Activated T-cell treated with anti-CD3 and anti-CD28 coated beads for 4 hours (primary cell): ENCODE results near the gene MDN1.
"Not testable (repeated sequence)": the region's sequence is repeated elsewhere in the genome, so short reads cannot be mapped to it uniquely, and the experiment has no call there.

Experiments used
- DNase-seq: peaks from one replicate; pipeline ENCODE4 v3.0.0-alpha.2; 2020

Gene MDN1

DNA sequence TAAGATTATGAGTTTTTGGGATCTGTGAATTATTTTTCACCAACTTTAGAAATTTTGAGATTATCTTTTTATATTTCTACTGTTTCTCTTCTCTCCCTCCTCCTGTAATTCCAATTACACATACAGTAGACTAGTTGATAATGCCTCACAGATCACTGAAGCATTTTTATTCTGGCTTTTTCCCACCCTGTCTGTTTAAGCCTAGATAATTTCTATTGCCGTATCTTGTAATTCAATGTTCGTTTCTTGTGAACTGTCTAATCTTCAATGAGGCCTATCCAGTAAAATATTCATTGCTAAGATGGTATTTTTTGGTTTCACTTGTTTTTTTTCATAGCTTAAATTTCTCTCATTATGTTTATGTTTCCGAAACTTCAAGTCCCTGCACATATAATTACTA lies 12.0 kb downstream of the MDN1 start:
- DNase-seq: no peak

DNA sequence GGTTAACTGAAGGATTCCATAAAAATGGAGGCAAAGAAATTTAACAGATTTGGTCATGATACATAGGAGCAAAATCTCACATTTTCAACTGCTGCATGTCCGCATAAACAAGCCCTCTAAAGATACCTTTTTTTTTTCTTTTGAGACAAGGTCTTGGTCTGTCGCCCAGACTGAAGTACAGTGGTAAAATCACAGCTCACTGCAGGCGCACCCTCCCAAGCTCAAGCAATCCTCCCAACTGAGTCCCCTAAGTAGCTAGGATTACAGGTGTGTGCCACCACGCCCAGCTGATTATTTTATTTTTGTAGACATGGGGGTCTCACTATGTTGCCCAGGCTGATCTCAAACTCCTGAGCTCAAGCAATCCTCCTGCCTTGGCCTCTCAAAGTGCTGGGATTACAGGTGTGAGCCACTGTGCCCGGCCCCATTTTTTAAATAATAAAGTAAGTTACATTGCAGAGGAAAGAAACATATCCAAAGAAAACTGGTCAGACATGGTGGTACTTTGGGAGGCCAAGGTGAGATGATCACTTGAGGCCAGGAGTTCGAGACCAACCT lies 13.7 kb downstream of the MDN1 start:
- no peak for DNase-seq

DNA sequence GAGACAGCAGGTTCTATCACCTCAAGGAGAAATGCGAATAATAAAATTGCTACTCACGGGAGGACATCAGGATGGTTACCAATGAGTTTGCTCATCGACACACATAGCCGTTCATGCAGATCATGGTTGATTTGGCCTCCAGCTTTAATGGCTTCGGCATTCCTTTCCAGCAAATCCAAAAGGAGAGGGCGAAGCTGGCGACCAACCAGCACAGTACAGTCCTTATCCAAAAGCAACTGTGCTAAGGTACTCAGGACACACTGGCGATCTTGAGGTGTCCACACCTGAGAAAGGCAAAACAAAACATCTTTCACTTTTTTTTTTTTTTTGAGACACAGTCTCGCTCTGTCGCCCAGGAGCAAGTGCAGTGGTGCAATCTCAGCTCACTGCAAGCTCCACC lies 16.3 kb downstream of the MDN1 start:
- no peak for DNase-seq

- DNase-seq: no peak
Measured at GRCh38 chr6:89799756-89800155, 19.8 kb downstream of the MDN1 start.

- no peak for DNase-seq
Measured at GRCh38 chr6:89799096-89799495, 20.5 kb downstream of the MDN1 start.

DNA sequence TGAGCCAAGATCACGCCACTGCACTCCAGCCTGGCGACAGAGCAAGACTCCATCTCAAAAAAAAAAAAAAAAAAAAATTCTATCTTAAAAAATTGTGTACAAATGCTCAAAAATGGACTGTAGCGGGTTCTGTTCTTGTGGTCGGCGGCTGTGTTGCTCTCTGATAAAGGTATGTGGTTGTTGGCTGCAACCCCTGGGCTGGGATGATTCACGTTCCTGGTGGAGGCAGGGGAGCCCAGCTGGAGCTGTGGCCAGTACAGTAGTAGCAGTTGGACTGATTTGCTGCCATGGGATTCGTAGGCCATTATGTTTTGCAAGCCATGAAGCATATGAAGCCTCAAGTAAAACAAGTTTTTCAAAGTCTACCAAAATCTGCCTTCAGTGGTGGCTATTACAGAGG lies 22.3 kb downstream of the MDN1 start:
- no peak for DNase-seq

DNA sequence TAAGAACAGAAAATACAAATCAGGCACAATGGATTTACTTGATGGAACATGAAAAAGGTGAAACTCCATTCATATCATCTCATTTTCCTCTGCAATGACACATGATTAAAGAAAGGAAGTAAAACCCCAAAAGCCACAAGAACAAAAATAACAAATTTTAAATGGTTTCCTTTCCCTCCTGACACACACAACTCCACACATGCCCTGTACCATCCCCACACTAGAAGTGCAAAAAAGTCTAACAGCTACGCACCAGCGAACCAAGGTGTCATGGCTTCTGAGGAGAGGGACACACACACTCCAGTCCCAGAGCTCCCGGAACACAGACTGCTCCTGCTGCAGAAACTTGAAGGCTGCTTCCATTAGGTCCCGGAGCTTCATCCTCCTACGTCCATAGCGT lies 25.3 kb downstream of the MDN1 start:
- DNase-seq: no peak

DNA sequence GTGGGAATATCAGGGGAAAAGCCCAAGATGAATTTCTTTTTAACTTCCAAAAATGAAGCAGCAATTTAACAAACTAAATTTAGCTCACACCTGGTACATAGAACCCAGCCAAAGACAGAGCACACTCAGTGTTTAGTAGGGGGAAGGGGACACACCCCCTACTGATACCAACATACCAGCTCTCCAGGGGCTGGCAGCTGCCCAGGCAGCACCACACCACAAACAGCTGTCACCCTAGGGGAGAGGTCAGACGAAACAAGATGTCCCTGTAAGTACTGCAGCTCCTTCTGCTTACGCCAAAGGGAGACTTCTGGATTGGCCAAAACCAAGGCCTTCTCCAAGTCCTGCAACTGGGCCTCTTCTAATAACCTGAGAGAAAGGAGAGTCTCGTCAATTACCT lies 26.0 kb downstream of the MDN1 start:
- DNase-seq: no peak

DNA sequence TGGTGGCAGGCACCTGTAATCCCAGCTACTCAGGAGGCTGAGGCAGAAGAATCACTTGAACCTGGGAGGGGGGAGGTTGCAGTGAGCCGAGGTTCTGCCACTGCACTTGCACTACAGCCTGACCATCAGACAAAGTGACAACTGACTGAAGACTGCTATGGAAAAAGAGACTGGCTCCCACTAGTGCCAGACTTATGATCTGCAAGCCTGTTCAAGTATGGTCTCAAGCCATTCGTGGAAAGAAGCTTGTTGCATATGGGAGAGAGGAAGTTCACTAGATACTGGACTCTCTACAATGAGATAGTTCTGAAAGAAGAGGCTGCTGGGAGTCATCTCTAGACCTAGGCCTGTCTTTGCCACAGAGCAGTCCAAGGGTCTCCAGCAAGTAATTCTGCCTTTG lies 26.7 kb downstream of the MDN1 start:
- no peak for DNase-seq

- no peak for DNase-seq
Measured at GRCh38 chr6:89790403-89790802, 29.2 kb downstream of the MDN1 start.

GRCh38 chr6:89789980-89790379 lies 29.6 kb downstream of the MDN1 start:
- no peak for DNase-seq

DNA sequence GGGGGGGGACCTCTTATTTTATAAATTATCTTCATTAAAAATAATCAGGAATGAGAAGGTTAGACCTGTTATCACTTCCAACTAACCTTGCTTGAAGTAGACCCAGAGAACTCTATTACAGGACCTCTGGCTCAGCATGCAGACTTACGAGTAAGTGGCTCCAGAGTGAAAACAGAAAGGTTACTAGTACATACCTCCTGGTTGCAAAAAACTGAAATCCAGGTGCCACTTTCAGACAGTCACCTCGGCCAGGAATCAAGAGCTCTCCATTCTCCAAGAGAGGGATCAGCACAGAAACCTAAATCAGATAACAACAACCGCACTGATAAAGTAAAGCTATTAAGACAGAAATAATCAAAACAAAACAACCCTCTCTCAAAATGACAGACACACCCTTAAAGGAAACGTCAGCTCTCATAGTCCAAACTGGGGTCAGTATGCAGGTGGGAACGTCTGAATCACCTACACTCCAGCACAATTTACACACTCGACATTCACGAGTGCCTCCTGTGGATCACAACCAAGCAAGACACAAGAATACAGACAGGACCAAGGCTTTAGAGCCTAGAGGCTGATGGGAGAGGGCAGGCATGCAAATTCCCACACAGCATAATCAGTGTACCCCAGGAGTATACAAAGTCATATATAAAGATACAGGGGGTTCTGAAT lies 31.8 kb downstream of the MDN1 start:
- no peak for DNase-seq

DNA sequence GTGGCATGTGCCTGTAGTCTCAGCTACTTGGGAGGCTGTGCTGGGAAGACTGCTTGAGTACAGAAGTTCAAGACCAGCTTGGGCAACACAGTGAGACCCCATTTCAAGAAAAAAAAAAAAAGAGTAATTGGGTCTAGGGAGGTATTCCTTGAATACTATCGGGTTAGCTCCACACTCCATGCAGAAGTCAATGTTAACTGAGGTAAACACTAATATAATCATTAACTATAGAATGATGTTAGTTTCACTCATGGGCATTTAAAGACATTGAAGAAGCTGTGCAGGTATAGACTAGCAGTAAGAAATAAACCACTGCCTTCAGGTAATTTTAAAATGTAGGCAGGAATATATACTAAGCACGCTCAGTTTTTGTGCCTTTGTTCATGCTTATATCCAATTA lies 32.6 kb downstream of the MDN1 start:
- DNase-seq: no peak

DNA sequence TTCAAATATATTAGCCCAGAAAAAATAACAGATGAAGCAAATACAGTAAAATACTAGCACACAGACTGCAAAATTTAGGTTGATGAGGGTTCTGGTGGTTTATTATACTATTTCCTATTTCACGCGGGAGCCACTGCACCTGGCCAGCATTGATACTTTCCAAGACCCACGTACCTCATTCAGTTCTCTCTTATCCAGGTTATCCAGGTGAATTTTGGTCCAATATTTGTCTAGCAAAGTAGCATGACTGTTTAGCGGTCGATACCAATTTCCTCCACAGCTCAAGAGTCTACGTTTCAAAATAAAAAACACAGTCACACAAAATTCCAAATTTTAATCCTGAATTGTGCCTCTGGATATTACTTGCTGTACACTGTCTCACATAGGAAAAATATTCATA lies 34.8 kb downstream of the MDN1 start:
- DNase-seq: no peak

DNA sequence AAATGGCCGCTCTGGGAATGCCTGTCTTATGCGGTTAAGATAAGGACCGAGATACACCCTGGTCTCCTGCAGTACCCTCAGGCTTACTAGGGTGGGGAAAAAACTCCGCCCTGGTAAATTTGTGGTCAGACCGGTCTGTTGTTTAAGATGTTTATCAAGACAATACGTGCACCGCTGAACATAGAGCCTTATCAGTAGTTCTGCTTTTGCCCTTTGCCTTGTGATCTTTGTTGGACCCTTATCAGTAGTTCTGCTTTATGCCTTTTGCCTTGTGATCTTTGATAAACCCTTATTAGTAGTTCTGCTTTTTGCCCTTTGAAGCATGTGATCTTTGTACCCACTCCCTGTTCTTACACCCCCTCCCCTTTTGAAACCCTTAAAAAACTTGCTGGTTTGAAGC lies 36.3 kb downstream of the MDN1 start:
- DNase-seq: not testable (repeated sequence)

- no peak for DNase-seq
Measured at GRCh38 chr6:89782222-89782621, 37.4 kb downstream of the MDN1 start.

DNA sequence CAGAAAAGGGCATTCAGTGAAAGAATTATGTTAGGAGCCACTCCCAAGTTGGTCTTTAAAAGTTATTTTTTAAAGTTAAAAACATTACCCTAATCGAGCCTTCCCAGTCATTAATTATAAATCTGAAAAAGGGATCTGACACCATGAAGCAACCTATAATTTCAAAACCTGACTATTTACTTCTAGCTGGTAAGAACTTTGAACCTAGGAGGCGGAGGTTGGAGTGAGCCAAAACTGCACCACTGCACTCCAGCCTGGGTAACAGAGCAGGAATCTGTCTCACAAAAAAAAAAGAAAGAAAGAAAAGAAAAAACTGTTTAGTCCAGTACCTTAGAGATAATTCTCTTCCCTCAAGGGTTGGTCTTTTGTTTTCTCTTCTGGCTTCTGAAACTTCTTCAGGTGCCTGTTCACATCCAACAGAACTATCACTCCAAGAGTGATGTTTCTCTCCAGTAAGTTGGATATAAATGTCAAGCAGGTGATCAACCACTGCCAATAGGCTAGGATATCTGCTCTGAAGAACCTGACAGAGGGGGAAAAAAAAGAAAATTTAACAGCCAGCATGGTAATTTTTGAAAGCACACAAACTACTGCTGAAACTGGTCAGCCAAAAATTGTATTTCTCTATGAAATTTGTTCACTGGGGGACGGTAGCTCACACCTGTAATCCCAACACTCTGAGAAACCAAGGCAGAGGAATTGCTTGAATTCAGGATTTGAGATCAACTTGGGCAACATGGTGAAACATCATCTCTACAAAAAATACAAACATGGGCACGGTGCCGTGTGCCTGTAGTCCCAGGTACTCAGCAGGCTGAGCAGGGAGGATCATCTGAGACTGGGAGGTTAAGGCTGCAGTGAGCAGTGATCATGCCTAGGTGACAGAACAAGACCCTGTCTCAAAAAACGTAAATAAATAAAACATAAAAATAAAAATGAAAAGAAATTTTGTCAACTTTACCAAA lies 38.2 kb downstream of the MDN1 start:
- DNase-seq: no peak

GRCh38 chr6:89777455-89777854 lies 42.1 kb downstream of the MDN1 start:
- no peak for DNase-seq

DNA sequence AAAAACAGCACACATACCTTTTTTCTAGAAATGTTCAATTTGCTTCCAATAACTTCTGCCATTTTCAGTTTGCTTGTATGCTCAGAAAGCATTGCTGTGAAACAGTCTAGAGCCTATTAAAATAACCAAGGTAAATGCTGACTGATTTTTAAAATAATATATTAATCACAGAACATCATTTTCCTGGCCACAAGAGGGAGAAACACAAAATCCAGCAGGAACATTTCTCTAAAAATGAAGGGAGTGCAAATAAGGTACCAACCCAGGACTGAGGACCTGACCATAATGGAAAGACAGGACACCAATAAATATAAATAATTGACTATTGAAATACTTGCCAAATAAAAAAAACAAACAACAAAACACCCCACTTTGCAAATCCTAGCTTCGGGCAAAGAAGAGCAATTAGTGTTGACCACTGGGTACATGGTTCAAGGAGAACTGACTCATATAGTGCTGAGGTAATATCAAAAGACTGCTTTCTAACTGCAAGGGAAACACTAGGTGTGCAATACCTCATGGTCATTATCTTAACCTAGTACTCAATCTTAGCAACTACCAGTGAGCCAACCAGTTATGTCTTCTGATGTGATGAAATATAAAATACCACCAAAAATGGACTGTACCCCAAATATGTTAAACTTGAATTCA lies 42.9 kb downstream of the MDN1 start:
- no peak for DNase-seq

DNA sequence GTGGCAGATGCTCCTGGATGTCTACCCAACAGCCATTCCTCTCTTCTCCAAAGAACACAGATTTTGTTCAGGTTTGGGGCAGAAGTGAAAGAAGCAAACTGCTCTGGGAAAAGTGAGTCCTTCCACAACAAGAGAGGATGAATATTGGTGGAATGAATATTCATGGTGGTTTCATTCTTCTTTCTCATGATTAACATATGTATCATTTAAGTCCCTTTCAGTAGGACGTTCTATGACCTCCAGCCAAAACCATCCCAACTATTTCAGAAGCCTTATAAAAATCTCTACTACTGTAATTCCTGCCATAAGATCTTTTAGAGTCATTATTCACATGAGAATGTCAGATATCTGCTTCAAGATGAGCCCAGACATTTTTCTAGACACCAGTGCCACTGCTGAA lies 44.4 kb downstream of the MDN1 start:
- no peak for DNase-seq

DNA sequence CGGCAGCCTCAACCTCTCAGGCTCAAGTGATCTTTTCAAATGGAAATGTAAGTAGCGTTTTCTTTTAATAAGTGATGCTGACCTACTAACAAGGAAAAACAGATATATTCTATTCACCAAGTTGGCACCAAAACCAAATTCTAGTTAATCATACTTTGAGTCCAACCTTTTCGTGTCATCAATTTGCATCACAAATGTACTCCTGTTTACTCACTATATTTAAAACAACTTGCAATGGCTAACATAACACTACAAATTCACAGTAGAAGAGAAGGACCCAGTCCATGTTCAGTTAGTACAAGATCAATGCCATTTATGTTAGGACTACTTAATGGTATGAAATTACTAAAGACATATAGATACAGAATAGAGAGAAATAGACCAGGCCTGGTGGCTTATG lies 50.0 kb downstream of the MDN1 start:
- no peak for DNase-seq

- DNase-seq: no peak
Measured at GRCh38 chr6:89768324-89768723, 51.3 kb downstream of the MDN1 start.

- no peak for DNase-seq
Measured at GRCh38 chr6:89763550-89763949, 56.0 kb downstream of the MDN1 start.

DNA sequence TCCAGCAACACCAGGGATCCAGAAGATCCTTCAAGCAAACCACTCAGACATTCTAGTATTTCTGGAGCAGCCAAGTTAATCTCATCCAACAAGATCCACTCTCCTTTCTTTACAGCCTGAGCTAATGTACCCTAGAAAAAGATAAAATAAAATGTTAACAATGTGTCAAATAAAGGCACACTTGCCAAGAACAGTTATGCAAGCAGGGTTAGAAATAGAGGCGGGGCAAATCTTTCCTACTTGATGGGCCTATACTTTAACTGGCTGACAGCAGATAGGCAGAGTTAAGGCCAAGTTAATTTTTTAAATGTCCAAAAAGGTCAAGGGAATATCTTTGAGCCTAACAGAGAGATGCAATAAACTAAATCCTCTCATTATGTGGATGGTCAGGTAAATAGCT lies 60.8 kb downstream of the MDN1 start:
- DNase-seq: no peak
